Measurements from ENCODE around the gene APCDD1.

DNA sequence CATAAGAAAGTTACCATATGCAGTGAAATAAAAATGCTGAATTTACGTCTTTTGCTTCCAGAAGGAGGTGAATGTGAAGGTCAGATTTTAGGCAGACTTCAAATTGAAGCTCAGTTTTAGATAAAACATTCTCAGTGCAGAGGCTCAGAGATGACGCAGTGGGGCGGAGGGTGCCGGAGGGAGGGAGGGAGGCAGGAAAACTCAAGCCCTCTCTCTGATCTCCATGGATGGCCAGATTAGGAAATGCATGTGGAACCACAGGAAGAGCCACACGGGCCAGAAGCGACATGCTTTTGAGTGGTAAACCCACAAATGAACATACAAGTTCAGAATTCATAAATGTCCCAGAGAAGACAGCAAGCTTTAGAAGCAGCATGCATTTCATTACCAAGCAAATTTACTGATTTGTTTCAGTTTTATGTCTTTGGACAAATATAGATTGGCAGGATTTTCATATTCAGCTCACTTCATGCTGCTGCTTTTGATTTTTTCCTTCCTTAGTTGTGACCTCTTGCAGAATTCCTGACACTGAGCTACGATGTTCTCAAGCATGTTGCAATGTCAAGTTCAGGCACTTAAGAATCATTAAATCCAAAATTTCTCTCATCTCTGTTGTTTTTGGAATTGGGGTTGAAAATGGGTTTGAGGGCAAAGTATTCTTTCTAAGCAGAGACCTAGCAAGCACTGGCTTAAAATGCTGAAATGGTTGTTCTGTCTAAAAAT, 29.7 kb upstream of the APCDD1 start:
- TF ChIP-seq POLR2A (IDR thresholded peaks at IDR 0.05; ENCODE audit: low read length) (no peak), GATA1 (IDR thresholded peaks at IDR 0.05; ENCODE audit: low read depth, low read length) (no peak)

Data from erythroblast (primary cell).